ENCODE measurements around the gene RAD54L2.
"Not testable (repeated sequence)": the region's sequence is repeated elsewhere in the genome, so short reads cannot be mapped to it uniquely, and the experiment has no call there.

RAD54L2 gene, protein sequence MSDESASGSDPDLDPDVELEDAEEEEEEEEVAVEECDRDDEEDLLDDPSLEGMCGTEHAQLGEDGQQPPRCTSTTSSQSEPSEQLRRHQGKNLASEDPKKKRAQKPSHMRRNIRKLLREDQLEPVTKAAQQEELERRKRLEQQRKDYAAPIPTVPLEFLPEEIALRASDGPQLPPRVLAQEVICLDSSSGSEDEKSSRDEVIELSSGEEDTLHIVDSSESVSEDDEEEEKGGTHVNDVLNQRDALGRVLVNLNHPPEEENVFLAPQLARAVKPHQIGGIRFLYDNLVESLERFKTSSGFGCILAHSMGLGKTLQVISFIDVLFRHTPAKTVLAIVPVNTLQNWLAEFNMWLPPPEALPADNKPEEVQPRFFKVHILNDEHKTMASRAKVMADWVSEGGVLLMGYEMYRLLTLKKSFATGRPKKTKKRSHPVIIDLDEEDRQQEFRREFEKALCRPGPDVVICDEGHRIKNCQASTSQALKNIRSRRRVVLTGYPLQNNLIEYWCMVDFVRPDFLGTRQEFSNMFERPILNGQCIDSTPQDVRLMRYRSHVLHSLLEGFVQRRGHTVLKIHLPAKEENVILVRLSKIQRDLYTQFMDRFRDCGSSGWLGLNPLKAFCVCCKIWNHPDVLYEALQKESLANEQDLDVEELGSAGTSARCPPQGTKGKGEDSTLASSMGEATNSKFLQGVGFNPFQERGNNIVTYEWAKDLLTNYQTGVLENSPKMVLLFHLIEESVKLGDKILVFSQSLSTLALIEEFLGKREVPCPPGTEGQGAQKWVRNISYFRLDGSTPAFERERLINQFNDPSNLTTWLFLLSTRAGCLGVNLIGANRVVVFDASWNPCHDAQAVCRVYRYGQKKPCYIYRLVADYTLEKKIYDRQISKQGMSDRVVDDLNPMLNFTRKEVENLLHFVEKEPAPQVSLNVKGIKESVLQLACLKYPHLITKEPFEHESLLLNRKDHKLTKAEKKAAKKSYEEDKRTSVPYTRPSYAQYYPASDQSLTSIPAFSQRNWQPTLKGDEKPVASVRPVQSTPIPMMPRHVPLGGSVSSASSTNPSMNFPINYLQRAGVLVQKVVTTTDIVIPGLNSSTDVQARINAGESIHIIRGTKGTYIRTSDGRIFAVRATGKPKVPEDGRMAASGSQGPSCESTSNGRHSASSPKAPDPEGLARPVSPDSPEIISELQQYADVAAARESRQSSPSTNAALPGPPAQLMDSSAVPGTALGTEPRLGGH (N-terminal part only)

DNA sequence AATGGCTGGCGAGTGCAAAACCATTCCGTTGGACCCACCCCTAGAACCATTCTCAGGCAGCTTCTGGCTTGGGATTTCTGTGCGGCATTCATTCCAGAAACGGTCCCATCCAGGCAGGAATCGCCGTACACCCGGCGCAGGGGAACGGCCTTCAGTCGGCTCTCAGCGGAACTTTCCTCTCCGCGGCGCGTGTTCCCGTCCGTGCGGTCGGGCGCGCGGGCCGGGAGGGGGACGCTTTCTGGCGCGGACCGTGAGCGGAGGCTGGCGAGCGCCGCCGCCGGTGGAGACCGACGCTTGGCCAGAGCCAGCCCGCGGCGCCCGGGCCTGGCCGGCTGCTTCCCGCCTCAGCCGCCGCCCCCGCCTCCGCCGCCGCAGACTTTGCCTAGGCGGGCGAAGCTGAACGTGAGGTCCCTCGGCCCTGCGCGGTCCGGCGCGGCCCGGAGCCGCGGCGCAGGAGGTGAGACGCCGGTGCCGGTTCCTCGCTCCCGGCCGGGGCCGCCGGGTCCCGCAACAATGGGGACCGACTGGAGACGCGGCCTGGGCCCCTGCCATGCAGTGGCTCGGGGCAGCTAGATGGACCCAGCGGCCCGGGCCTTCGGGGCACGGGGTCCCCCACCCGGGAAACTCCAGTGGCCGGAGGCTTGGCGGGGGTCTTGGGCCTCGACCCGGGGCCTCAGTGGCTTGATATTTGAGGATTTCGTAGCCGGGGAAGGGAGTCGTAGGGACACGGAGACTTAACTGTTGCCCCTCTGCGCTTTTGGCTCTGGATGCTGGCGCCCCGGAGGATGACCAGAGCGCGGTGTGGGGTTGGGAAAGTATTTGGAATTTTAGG lies at the start of gene RAD54L2:
RAD54L2 (plus strand) TSS at position 261 of the 832 bp plus-strand sequence. CDS start 51,702 bp downstream, outside the sequence.
- peak; percentile 63 to 71 for DNase-seq (ENCODE audit: low read depth in 2 of 2)

DNA sequence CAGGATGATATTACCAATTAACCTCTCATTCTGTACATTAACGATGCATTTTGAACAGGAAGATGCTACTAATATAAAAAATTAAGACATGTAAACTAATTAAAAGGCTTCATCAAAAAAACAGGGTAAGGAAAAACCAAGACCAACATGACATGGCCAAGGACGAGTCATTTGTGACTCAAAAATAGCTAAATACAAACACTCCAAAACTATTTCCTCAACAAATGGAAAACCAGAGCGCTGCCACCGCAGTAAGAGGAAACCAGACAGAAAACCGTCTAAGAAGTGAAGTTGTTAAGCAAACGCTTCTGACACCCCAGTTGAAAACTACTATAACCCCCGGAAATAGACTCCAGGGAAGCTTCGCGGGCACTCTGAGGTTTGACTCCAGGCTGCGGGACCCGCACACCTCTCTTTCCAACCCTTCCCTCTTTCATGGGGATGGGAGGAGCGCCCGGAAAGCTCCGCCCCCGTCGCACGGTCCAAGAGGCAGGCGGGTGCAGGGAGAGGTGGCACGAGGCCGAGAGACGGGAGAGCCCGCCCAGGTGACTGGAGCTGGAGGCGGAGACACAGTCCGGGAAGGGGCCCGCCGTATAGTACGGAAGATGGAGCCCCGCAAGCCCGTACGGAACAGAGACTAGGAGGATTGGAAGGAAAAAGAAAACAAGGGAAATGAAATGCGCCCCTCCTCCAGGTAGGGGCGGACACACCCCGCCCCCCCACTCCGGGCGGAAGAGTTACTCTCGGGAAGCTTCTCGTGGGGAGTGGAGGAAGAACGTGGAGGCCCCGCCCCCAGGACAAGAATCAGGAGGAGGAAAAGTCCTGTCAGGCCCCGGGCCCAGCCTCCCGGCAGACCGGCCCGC lies 39.4 kb upstream of the RAD54L2 start:
- DNase-seq (ENCODE audit: low read depth in 2 of 2), result peak; percentile 83 to 86

DNA sequence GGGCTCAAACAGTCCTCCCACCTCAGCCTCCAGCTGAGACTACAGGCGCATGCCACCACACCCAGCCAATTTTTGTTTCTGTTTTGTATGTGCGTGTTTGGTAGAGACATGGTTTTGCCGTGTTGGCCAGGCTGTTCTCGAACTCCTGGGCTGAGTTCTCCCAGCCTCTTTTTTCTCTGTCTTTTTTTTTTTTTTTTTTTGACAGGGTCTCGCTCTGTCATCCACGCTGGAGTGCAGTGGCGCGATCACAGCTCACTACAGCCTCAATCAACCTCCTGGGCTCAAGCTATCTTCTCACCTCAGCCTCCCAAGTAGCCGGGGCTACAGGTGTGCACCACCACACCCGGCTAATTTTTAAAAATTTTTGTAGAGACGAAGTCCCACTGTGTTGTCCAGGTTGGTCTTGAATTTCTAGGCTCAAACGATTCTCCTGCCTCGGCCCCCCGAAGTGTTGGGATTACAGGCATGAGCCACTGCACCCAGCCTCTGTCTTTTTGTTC lies 37.8 kb upstream of the RAD54L2 start:
- no peak for DNase-seq (ENCODE audit: low read depth in 2 of 2)

DNA sequence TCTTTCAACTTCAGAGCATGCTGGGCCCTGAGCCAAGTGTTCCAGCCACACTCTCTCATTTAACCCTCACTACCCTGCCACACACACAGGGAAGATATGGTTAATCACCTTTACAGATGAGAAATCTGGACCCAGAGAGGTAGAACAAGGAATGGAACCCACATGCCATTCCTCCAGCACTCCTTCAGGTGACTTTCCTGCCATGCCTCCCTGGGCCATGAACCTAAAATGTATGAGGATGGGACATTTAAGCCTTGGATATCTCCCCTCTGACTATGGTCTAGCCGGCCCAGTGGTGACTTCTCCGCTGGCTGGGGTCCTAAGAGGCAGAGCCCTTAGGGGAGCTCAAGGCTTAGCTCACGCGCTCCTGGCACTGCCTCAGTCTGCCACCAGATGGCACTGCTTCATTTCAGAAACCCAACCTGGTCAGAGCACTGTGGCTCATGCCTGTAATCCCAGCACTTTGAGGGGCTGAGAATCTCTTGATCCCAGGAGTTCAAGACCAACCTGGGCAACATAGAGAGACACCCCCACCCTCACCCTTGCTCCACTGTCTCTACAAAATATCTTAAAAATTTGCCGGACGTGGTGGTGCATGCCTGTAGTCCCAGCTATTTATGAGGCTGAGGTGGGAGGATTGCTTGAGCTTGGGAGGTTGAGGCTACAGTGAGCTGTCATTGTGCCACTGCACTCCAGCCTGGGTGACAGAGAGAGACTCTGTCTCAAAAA lies 36.5 kb upstream of the RAD54L2 start:
- DNase-seq (ENCODE audit: low read depth in 2 of 2), result peak; percentile 60 to 66

DNA sequence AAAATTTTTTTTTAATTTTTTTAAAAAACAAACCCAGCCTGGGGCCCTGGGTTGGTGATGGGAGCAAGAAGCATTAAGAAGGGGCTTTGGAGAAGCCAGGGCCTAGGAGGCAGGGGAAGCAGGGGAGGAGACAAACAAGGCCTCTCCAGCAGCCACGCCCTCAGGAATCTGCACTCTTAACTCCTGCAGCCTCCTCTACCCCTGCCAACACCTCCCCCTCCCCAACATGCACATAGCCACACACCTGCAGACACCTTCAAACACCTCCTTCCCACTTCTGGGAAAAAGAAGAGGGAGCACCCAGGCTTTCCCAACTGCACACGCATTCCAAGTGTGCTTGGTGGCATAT lies 36.0 kb upstream of the RAD54L2 start:
- no peak for DNase-seq (ENCODE audit: low read depth in 2 of 2)

DNA sequence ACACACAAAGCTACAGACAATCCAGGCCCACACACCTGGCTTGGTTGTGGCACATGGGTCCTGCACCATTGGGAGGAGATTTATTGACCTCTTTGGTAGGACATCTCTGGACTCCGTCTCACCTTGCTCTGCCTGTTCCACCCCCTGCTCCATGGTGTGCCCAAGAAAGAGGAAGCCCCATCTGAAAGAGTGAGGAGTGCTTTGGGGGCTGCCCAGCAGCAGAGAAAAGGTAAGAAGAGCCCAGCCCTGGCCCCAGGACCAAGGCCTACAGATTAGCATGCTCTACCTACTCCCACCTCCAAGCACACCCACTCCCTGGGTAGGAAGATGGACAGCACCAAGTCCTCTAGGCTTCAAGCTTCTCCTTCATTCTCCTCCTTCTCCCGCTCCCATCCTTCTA lies 35.5 kb upstream of the RAD54L2 start:
- no peak for DNase-seq (ENCODE audit: low read depth in 2 of 2)

DNA sequence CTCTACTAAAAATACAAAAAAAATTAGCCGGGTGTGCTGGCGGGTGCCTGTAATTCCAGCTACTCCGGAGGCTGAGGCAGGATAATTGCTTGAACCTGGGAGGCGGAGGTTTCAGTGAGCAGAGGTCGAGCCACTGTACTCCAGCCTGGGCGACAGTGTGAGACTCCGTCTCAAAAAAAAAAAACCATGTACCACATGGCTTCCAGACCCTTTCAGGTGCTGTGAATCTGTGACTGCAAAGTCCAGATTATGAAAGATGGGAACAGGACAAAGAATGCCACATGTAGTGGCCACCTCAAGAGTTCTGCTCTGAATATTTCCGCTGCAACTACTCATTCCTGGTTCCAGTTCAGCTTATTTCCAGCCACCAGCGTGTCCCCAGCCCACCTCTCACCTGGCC lies 30.3 kb upstream of the RAD54L2 start:
- no peak for DNase-seq (ENCODE audit: low read depth in 2 of 2)

DNA sequence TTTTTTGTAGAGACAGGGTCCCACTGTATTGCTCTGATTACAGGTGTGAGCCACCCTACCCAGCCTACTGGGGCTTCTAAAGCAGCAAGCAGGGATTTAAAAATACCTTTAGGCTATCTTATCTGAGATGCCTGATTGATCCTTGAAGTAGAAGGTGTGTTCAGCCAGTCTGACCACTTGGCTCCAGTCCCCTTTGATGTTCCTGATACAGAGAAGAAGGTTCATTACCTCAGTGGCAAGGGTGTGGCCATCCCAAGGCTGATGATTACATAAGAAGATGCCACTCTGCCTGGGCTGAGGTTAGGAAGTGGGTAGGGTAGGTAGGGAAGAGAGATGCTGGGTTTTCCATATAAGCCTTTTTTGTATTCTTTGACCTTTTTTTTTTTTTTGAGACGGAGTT lies 27.5 kb upstream of the RAD54L2 start:
- DNase-seq (ENCODE audit: low read depth in 2 of 2), result no peak

DNA sequence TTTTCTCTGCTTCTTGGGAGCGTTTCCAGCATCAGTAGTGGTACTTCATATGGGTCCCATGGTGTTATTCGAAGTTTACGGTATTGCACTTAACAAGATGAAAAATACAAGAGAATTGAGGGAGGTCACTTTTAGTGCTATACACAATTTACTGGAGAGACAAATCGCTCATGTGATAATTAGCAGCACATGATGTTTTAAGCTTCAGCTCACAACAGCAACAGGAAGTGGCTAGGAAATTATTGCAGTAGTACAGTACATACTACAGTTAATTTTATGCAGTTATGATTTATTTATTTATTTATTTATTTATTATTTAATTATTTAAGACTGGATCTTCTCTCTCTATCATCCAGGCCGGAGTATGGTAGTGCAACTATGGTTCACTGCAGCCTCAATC lies 24.3 kb upstream of the RAD54L2 start:
- DNase-seq (ENCODE audit: low read depth in 2 of 2), result no peak

DNA sequence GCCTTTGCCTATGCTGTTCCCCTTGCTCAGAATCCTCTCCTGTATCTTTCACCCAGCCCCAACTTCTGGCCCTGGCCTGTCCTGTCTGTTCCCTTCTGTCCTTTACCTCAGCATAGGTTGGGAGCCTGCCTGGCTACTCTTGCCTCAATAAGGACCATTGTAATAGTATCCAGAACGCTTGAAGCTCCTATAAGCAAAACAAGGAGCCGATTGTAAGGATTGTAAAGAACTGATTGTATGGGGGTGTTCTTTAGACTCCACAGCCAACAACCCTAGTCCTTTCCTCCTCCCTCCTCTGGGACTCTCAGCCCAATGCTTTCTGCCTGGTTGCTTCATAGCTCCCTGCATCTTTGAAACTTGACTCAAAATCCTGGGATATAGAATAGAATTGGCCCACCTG lies 18.7 kb upstream of the RAD54L2 start:
- DNase-seq (ENCODE audit: low read depth in 2 of 2), result no peak

DNA sequence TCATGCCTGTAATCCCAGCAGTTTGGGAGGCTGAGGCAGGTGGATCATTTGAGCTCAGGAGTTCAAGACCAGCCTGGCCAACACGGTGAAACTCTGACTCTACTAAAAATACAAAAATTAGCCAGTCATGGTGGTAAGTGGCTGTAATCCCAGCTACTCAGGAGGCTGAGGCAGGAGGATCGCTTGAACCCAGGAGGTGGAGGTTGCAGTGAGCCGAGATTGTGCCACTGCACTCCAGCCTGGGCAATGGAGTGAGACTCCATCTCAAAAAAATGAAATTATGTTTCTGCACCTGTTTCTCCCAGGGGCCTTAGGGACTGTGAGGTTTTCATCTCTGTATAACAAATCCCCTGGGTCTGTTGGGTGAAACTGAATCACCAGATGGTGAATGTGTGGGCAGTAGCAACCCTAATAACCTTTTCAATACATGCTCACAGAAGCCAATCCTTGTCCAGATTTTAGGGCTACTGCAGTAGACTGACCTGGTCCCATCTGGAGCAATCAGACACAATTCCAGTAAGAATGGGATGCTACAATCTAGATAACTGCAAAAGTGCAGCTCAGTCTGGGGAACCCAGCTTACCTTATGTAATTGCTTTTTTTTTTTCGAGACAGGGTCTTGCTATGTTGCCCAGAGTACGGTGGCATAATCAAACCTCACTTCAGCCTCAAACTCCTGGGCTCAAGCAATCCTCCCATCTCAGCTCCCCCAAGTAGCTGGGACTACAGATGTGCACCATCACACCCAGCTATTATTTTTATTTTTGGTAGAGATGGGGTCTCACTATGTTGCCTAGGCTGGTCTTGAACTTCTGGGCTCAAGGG lies 17.4 kb upstream of the RAD54L2 start:
- not testable (repeated sequence) for DNase-seq (ENCODE audit: low read depth in 2 of 2)

DNA sequence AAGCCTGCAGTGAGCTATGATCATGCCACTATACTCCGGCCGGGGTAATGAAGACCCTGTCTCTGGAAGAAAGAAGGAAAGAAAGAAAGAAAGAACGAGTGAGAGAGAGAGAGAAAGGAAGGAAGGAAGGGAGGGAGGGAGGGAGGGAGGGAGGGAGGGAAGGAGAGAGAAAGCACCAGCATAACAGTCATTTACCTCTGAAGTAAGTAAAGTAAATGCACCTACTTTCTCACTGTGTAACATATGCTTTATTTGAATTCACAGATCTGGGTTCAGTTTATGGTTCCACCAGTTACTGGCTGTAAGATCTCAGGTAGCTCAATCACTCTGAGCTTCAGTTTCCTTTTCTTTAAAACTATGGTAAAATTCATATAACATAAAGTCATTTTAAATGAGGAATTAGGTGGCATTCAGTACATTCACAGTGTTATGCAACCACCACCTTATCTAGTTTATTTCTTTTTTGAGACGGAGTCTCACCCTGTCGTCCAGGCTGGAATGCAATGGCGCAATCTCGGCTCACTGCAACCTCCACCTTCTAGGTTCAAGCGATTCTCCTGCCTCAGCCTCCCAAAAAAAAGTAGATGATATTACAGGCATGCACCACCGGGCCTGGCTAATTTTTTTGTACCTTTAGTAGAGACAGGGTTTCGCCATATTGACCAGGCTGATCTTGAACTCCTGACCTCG lies 16.1 kb upstream of the RAD54L2 start:
- DNase-seq (ENCODE audit: low read depth in 2 of 2), result no peak

DNA sequence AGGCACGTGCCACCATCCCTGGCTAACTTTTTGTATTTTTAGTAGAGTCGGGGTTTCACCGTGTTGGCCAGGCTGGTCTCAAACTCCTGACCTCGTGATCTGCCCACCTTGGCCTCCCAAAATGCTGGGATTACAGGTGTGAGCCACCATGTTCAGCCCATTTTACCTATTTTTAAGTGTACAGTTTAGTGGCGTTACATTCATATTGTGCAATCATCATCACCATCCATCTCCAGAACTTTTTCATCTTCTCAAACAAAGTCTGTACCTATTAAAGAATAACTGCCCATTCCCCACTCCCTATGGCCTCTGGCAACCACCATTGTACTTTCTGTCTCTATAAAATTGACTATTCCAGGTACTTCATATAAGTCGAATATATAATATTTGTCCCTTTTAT lies 13.6 kb upstream of the RAD54L2 start:
- not testable (repeated sequence) for DNase-seq (ENCODE audit: low read depth in 2 of 2)

DNA sequence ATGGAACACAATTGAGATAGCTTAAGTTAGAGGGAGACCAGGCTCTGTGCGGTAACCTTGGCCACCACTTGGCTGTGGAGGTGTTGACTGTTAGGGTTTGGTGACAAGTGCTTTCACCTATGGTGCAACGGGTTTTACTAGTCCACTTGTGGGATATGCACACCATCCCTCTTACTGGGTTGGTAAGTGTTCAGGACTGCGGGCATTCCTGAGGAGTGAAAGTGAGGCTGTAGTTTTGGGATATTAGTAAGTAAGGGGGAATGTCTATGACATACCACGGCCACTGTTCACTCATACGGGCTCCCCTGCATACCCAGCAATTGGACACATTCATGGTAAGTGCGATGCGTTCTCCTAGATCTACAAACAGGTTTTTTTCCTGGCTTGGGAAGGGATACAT lies 8.0 kb upstream of the RAD54L2 start:
- DNase-seq (ENCODE audit: low read depth in 2 of 2), result no peak

DNA sequence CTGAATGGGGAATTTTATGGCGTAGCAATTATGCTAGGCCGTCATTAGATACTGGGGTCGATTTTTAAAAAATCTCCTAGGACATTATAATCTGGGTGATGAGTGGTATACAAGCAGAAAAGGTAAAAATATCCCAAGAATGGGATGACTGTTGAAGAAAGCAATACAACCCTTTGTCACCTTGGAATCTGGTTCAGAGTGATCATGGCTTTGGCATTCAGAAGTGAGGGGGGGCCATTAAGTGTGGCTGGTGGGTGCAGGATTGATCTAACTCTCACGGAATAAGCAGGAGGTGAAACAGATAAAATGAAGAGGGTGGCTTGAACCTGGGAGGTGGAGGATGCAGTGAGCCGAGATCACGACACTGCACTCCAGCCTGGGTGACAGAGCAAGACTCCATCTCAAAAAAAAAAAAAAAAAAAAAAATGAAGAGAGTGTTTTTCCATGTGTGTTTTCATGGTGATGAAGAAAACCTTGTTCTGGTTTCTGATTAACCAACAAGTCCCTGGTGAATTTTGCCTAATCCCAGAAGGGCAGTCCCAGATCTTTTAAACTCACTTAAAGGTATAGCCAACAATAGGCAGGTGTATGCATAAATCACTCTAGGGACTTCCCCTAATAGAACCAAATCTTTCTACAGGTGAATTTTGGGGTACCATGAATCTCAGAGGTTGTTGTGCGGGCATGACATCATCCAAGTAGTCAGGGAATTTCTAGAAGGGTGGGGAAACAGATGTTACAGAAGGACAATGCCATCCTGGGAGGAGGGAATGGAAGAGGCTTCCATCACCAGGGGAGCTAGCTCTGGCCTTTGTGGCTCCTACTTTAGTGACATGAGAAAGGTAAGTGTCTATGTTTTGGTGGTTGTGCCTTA lies 3.1 kb upstream of the RAD54L2 start:
- no peak for DNase-seq (ENCODE audit: low read depth in 2 of 2)

DNA sequence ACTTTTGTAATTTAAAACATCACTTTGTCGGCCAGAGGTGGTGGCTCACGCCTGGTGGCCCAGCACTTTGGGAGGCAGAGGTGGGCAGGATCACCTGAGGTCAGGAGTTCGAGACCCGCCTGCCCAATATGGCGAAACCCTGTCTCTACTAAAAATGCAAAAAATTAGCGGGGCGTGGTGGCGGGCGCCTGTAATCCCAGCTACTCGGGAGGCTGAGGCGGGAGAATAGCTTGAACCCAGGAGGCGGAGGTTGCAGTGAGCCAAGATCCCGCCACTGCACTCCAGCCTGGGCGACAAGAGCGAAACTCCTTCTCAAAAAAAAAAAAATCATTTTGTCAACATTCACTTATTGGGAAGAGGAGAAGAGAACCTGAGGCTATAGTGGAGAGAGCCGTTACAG lies 888 bp upstream of the RAD54L2 start:
- not testable (repeated sequence) for DNase-seq (ENCODE audit: low read depth in 2 of 2)

DNA sequence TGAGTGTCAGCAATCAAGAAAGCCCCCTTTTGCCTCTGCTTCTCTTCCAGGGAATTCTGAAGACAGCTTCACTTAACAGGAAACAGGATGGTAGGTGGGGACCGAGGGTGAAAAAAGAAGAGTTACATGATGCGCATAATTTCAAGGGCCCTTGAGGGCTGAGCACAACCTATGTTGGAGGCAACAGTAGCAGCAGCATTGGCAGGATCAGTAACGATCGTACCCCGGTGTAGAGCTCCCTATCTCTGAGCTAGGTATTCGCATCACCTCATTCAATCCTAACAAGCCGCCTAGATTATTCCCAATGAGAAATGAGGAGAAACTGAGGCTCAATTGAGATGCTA lies 432 bp upstream of the RAD54L2 start:
- no peak for DNase-seq (ENCODE audit: low read depth in 2 of 2)

Measured in stimulated activated CD8-positive, alpha-beta memory T cell treated with anti-CD3 and anti-CD28 coated beads, Interleukin-15, amount 100 ng/mL, for 48 hours (primary cell).